ENCODE measurements around the gene NKIRAS2.
A peak's percentile ranks its signal among the peaks of the same experiment; 100 is the strongest.

Gene NKIRAS2

GRCh38 chr17:42059815-42060214 is 39.9 kb downstream of the NKIRAS2 start:
- no peak for DNase-seq

GRCh38 chr17:42060231-42060630 is 40.3 kb downstream of the NKIRAS2 start:
- DNase-seq: no peak

GRCh38 chr17:42061646-42062487 is 42.0 kb downstream of the NKIRAS2 start:
- DNase-seq: no peak

- DNase-seq: no peak
Observed at GRCh38 chr17:42062681-42063080, 42.8 kb downstream of the NKIRAS2 start.

- no peak for DNase-seq
Observed at GRCh38 chr17:42065201-42065600, 45.3 kb downstream of the NKIRAS2 start.

GRCh38 chr17:42067371-42068091 is 47.6 kb downstream of the NKIRAS2 start:
- DNase-seq: peak; percentile 36

- DNase-seq: no peak
Observed at GRCh38 chr17:42068979-42069378, 49.1 kb downstream of the NKIRAS2 start.

GRCh38 chr17:42071810-42072209 is 51.9 kb downstream of the NKIRAS2 start:
- DNase-seq: no peak

- no peak for DNase-seq
Observed at GRCh38 chr17:42072323-42073187, 52.7 kb downstream of the NKIRAS2 start.
